HCT116 (cell line): ENCODE results near the gene PLEKHO1. TPM values are rescaled to one million over a fixed set of nuclear protein-coding genes. Genes with fewer than 3 reads are reported as not detected.

ENCODE experiments used
- ATAC-seq: fragments of 200-7000 bp; cut with Tn5 transposase; 2 replicates; pipeline ENCODE4 v1.9.1; 2020; ENCODE audit warnings: mild to moderate bottlenecking, moderate library complexity
- BruUV-seq: library from RNA; stranded (reverse); fragments of 400-500 nt; replicated peaks from 2 replicates; lab custom pipeline; 2021; lab: Mats Ljungman, UMichigan
- CTCF ChIA-PET: fragments of 300-600 bp; sonication (Branson Sonifier 250); formaldehyde crosslinking; loops from one replicate; lab custom pipeline; 2021; ENCODE audit warnings: antibody characterized with exemption; lab: Charles Lee
- POLR2A ChIA-PET: fragments of 300-600, 350-600 bp; sonication (Branson Sonifier 250); formaldehyde crosslinking; loops from one replicate; lab custom pipeline; 2021; ENCODE audit warnings: antibody characterized with exemption; lab: Charles Lee
- RAD21 ChIA-PET, 2 experiments: fragments of 300-600 bp; sonication (Branson Sonifier 250); formaldehyde crosslinking; loops; one replicate each; lab custom pipeline; 2023; ENCODE audit warnings: low total read pairs in 2 of 2; ENCODE audit not compliant: uncharacterized antibody in 2 of 2, unreplicated experiment in 2 of 2, low non-redundant PET in 1 of 2; lab: Charles Lee
- DNase-seq: peaks from one replicate; pipeline ENCODE4 v3.0.0-alpha.2; 2010; ENCODE audit warnings: low read depth, low spot score
- H2AFZ ChIP-seq: fragments of 200-600 bp; shearing (Covaris generic), sonication (generic); 2 replicates; pipeline ENCODE4 v1.6.1; 2017; ENCODE audit warnings: low read depth, mixed run types, mixed read lengths, antibody characterized with exemption, low read length; ENCODE audit not compliant: poor library complexity, severe bottlenecking
- H3K27ac ChIP-seq: 2 replicates; pipeline ENCODE4 v1.5.1; 2012; ENCODE audit warnings: low read depth, low read length
- H3K27me3 ChIP-seq: fragments of 200-600 bp; sonication (generic); 2 replicates; pipeline ENCODE4 v1.6.1; 2016; ENCODE audit warnings: mixed run types, low read length, mixed read lengths; ENCODE audit not compliant: insufficient read depth
- H3K36me3 ChIP-seq, 2 experiments: fragments of 200-500 bp in 1 of 2; fragments of 200-600 bp in 1 of 2; sonication (Bioruptor generic) in 1 of 2; sonication (generic) in 1 of 2; 2 replicates each; pipeline versions ENCODE4 v1.5.1 to v1.6.1; 2014 to 2016; ENCODE audit warnings: low read length in 2 of 2, inconsistent platforms in 1 of 2, mixed read lengths in 1 of 2, mixed run types in 1 of 2; ENCODE audit not compliant: insufficient read depth in 2 of 2, control insufficient read depth in 1 of 2
- H3K4me1 ChIP-seq, 2 experiments: fragments of 200-600 bp in 1 of 2; sonication (generic) in 1 of 2; 2 replicates each; pipeline versions ENCODE4 v1.5.1 to v1.6.1; 2012 to 2017; ENCODE audit warnings: low read length in 2 of 2, inconsistent platforms in 1 of 2, mild to moderate bottlenecking in 1 of 2, mixed read lengths in 1 of 2, mixed run types in 1 of 2, moderate library complexity in 1 of 2; ENCODE audit not compliant: insufficient read depth in 2 of 2, control insufficient read depth in 1 of 2
- H3K4me2 ChIP-seq: fragments of 200-600 bp; sonication (generic); 2 replicates; pipeline ENCODE4 v1.6.1; 2017; ENCODE audit warnings: mixed run types, low read length, mixed read lengths
- H3K4me3 ChIP-seq, 2 experiments: fragments of 200-600 bp in 1 of 2; sonication (generic) in 1 of 2; replicated peaks in 1 of 2; 2 replicates each; pipeline ENCODE4 v1.5.1; 2011 to 2016; ENCODE audit warnings: low read length in 2 of 2, control low read depth in 1 of 2, low read depth in 1 of 2, mild to moderate bottlenecking in 1 of 2, mixed read lengths in 1 of 2, mixed run types in 1 of 2
- H3K79me2 ChIP-seq: fragments of 200-600 bp; sonication (generic); 2 replicates; pipeline ENCODE4 v1.6.1; 2017; ENCODE audit warnings: mild to moderate bottlenecking, mixed run types, low read length, moderate library complexity, mixed read lengths; ENCODE audit not compliant: insufficient read depth
- H3K9ac ChIP-seq: fragments of 200-600 bp; sonication (generic); 2 replicates; pipeline ENCODE4 v1.6.1; 2016; ENCODE audit warnings: low read length, mixed read lengths
- H3K9me2 ChIP-seq: fragments of 200-600 bp; sonication (generic), shearing (Covaris generic); 2 replicates; pipeline ENCODE4 v1.6.1; 2017; ENCODE audit warnings: mixed run types, mild to moderate bottlenecking, moderate library complexity; ENCODE audit not compliant: insufficient read depth
- H3K9me3 ChIP-seq, 2 experiments: fragments of 200-500 bp in 1 of 2; fragments of 200-600 bp in 1 of 2; sonication (Bioruptor generic) in 1 of 2; sonication (generic) in 1 of 2; 2 replicates each; pipeline ENCODE4 v1.6.1; 2014 to 2017; ENCODE audit warnings: low read length in 2 of 2, mixed read lengths in 2 of 2, inconsistent platforms in 1 of 2, low read depth in 1 of 2, mild to moderate bottlenecking in 1 of 2, mixed run types in 1 of 2, moderate library complexity in 1 of 2; ENCODE audit not compliant: control insufficient read depth in 1 of 2, insufficient read depth in 1 of 2
- H4K20me1 ChIP-seq: fragments of 200-600 bp; sonication (generic), shearing (Covaris generic); 2 replicates; pipeline ENCODE4 v1.6.1; 2017; ENCODE audit warnings: mixed run types, mild to moderate bottlenecking, moderate library complexity; ENCODE audit not compliant: insufficient read depth
- CBX3 ChIP-seq: IDR thresholded peaks from 2 replicates; pipeline ENCODE4 v1.6.1; 2012; ENCODE audit warnings: low read depth
- CTCF ChIP-seq, 3 experiments: fragments of 200-600 bp in 1 of 3; sonication (generic) in 1 of 3; IDR thresholded peaks in 2 of 3; conservative IDR thresholded peaks in 1 of 3; 2 replicates each; pipeline ENCODE4 v1.5.1; 2012 to 2017; ENCODE audit warnings: low read depth in 2 of 3, low read length in 2 of 3, antibody characterized with exemption in 1 of 3, borderline replicate concordance in 1 of 3, control low read depth in 1 of 3, mild to moderate bottlenecking in 1 of 3, mixed read lengths in 1 of 3, mixed run types in 1 of 3, moderate library complexity in 1 of 3; ENCODE audit not compliant: insufficient read depth in 1 of 3
- EGR1 ChIP-seq: IDR thresholded peaks from 2 replicates; pipeline ENCODE4 v1.6.1; 2012; ENCODE audit warnings: low read depth
- ELF1 ChIP-seq: IDR thresholded peaks from 2 replicates; pipeline ENCODE4 v1.6.1; 2012; ENCODE audit warnings: low read depth, borderline replicate concordance
- EZH2 ChIP-seq: fragments of 200-600 bp; sonication (generic); IDR thresholded peaks from 2 replicates; pipeline ENCODE4 v1.6.1; 2017; ENCODE audit warnings: antibody characterized with exemption, mixed run types
- MAX ChIP-seq: IDR thresholded peaks from 2 replicates; pipeline ENCODE4 v1.6.1; 2012
- POLR2AphosphoS5 ChIP-seq: IDR thresholded peaks from 2 replicates; pipeline ENCODE4 v1.6.1; 2011; ENCODE audit warnings: mild to moderate bottlenecking, low read depth, low read length, moderate library complexity
- SP1 ChIP-seq: IDR thresholded peaks from 2 replicates; pipeline ENCODE4 v1.6.1; 2012; ENCODE audit warnings: low read depth
- YY1 ChIP-seq: IDR thresholded peaks from 2 replicates; pipeline ENCODE4 v1.6.1; 2011; ENCODE audit warnings: low read length, low read depth, moderate library complexity, mild to moderate bottlenecking; ENCODE audit not compliant: insufficient replicate concordance; ENCODE audit errors: extremely low read depth
- ZBTB33 ChIP-seq: IDR thresholded peaks from 2 replicates; pipeline ENCODE4 v1.6.1; 2011; ENCODE audit warnings: mild to moderate bottlenecking, low read length, moderate library complexity; ENCODE audit not compliant: insufficient replicate concordance; ENCODE audit errors: extremely low read depth
- ZFX ChIP-seq: fragments of 450-650 bp; IDR thresholded peaks from 2 replicates; pipeline ENCODE4 v1.6.1; 2017
- intact Hi-C: fragments of 100-400 bp; cut with micrococcal nuclease; formaldehyde crosslinking; loops from 2 replicates; pipeline ENCODE4 v1.10.0; 2022
- total RNA-seq: library from RNA; stranded (reverse); gene quantifications from one replicate; pipeline ENCODE4 v1.2.1, GENCODE V29; 2021; ENCODE audit not compliant: unreplicated experiment

The PLEKHO1 gene
- total RNA-seq, 1 experiment from 2014 or later, result 6.9 TPM

GRCh38 chr1:150109586-150109985 lies 40.1 kb upstream of the PLEKHO1 start:
- Histone ChIP-seq H2AFZ (no peak overlapping the region), H3K79me2 (no peaks in the 10 kb centered on the region), H3K27ac (no peak overlapping the region), H3K9ac (no peak overlapping the region), H3K4me1 (no peaks in the 10 kb centered on the region), H4K20me1 (no peaks in the 10 kb centered on the region), H3K9me3 (no peaks in the 10 kb centered on the region; a peak in 1 of 4 replicates)
- no TSS peak for BruUV-seq
- intact Hi-C loops, result no loop called here
- CTCF ChIA-PET, result no interaction called here
- TF ChIP-seq ZFX (no peak), EGR1 (no peak), POLR2AphosphoS5 (no peak), ELF1 (no peak), YY1 (no peak), CBX3 (no peak)
- TF ChIP-seq, all 23 proteins: peak for 0
- no peaks in the 10 kb centered on the region for H3K9me2 ChIP-seq
- DNase-seq (no peak), ATAC-seq (no peak)
- no peaks in the 10 kb centered on the region for H3K27me3 ChIP-seq
- H3K4me2 ChIP-seq, result no peak overlapping the region
- H3K4me3 ChIP-seq, result no peak overlapping the region
- RAD21 ChIA-PET, result no interaction called here
- POLR2A ChIA-PET, result no interaction called here
- H3K36me3 ChIP-seq, result 0 out of 4 replicates have a peak, but pooled peaks cover 0 to 3% of the 10 kb centered on the region in 2 experiments

GRCh38 chr1:150110116-150110515 lies 39.6 kb upstream of the PLEKHO1 start:
- CTCF ChIA-PET, result no interaction called here
- TF ChIP-seq POLR2AphosphoS5 (no peak), SP1 (no peak), EZH2 (no peak), CTCF (IDR thresholded peaks at IDR 0.05 in 2 of 3, conservative IDR thresholded peaks at IDR 0.05 in 1 of 3; ENCODE audit: borderline replicate concordance in 1 of 3, insufficient read depth in 1 of 3, low read depth in 2 of 3, low read length in 2 of 3) (no peak), ZBTB33 (no peak), MAX (no peak)
- Histone ChIP-seq H3K36me3 (0 out of 4 replicates have a peak, but pooled peaks cover 0 to 3% of the 10 kb centered on the region in 2 experiments), H3K79me2 (no peaks in the 10 kb centered on the region), H4K20me1 (no peaks in the 10 kb centered on the region), H3K9ac (no peak overlapping the region), H3K27me3 (no peaks in the 10 kb centered on the region), H3K9me3 (no peaks in the 10 kb centered on the region), H3K9me2 (no peaks in the 10 kb centered on the region), H3K4me3 (no peak overlapping the region), H3K27ac (no peak overlapping the region), H3K4me1 (no peaks in the 10 kb centered on the region), H2AFZ (no peak overlapping the region), H3K4me2 (no peak overlapping the region)
- intact Hi-C loops, result no loop called here
- POLR2A ChIA-PET, result no interaction called here
- ATAC-seq, result no peak
- RAD21 ChIA-PET, result no interaction called here
- BruUV-seq, result no TSS peak
- DNase-seq, result no peak
